Suprapubic skin (tissue), 4 donors: ENCODE data around the gene SLC16A8. TPM values are rescaled to one million over a fixed set of nuclear protein-coding genes. Genes with fewer than 3 reads are reported as not detected.
"Not testable (repeated sequence)": the region's sequence is repeated elsewhere in the genome, so short reads cannot be mapped to it uniquely, and the experiment has no call there.

Source experiments
- DNase-seq, 2 donors: peaks; one replicate each; pipeline ENCODE4 v3.0.0-alpha.2; 2019; ENCODE audit warnings: low spot score in 2 of 2
- H3K27ac ChIP-seq: fragments of 200-600 bp; sonication (generic); one replicate; pipeline ENCODE4 v1.5.1; 2019
- H3K27me3 ChIP-seq: fragments of 200-600 bp; sonication (generic); one replicate; pipeline ENCODE4 v1.5.1; 2019
- H3K36me3 ChIP-seq: fragments of 200-600 bp; sonication (generic); one replicate; pipeline ENCODE4 v1.5.1; 2019
- H3K4me1 ChIP-seq: fragments of 200-600 bp; sonication (generic); one replicate; pipeline ENCODE4 v1.5.1; 2019
- H3K4me3 ChIP-seq: fragments of 200-600 bp; sonication (generic); one replicate; pipeline ENCODE4 v1.5.1; 2019; ENCODE audit warnings: mild to moderate bottlenecking
- H3K9me3 ChIP-seq: fragments of 200-600 bp; sonication (generic); one replicate; pipeline ENCODE4 v1.5.1; 2019
- CTCF ChIP-seq, 2 donors: fragments of 200-600 bp in 1 of 2; fragments of 450-650 bp in 1 of 2; sonication (generic) in 1 of 2; IDR thresholded peaks; one replicate each; pipeline ENCODE4 v1.5.1; 2016 to 2019; ENCODE audit warnings: antibody characterized with exemption in 2 of 2, mild to moderate bottlenecking in 1 of 2, moderate library complexity in 1 of 2
- EP300 ChIP-seq: sonication (generic); formaldehyde crosslinking; IDR thresholded peaks from one replicate; pipeline ENCODE4 v1.6.1; 2017; ENCODE audit warnings: antibody characterized with exemption
- POLR2A ChIP-seq, 2 donors: fragments of 450-650 bp; IDR thresholded peaks; one replicate each; pipeline ENCODE4 v1.6.1; 2017; ENCODE audit warnings: antibody characterized with exemption in 2 of 2, mild to moderate bottlenecking in 2 of 2, moderate library complexity in 2 of 2
- POLR2AphosphoS5 ChIP-seq, 3 donors: sonication (generic); formaldehyde crosslinking; IDR thresholded peaks; one replicate each; pipeline ENCODE4 v1.6.1; 2017; ENCODE audit warnings: antibody characterized with exemption in 3 of 3
- WGBS: methylation state at CpG from one replicate; pipeline ENCODE4 v1.1.5; 2018; 5-methylcytosine and 5-hydroxymethylcytosine counted together
- total RNA-seq, 4 donors: library from RNA; depleted of rRNA; stranded (reverse); fragments of >200 nt; gene quantifications; one replicate each; pipeline ENCODE4 v1.1.0, GENCODE V29; 2016

The SLC16A8 gene
- total RNA-seq, 4 donors from 2014 or later, result not detected

GRCh38 chr22:38125751-38126201, 41.8 kb upstream of the SLC16A8 start:
- TF ChIP-seq POLR2AphosphoS5 (IDR thresholded peaks at IDR 0.05) (no peak), CTCF (IDR thresholded peaks at IDR 0.05) (no peak), EP300 (no peak), POLR2A (IDR thresholded peaks at IDR 0.05) (no peak)
- Histone ChIP-seq H3K9me3 (no peaks in the 10 kb centered on the region), H3K27me3 (no peaks in the 10 kb centered on the region), H3K4me1 (peaks cover 37% of the 10 kb centered on the region), H3K4me3 (no peak overlapping the region), H3K27ac (no peak overlapping the region), H3K36me3 (peaks cover 20% of the 10 kb centered on the region)
- 30% methylated on average over 5 of the region's 11 CpGs for WGBS
- no peak for DNase-seq

GRCh38 chr22:38125038-38125610, 41.1 kb upstream of the SLC16A8 start:
- Histone ChIP-seq H3K27ac (no peak overlapping the region), H3K36me3 (peaks cover 20% of the 10 kb centered on the region), H3K27me3 (no peaks in the 10 kb centered on the region), H3K4me1 (peaks cover 43% of the 10 kb centered on the region), H3K4me3 (no peak overlapping the region), H3K9me3 (no peaks in the 10 kb centered on the region)
- DNase-seq, result no peak
- TF ChIP-seq CTCF (IDR thresholded peaks at IDR 0.05) (no peak), POLR2AphosphoS5 (IDR thresholded peaks at IDR 0.05) (no peak), POLR2A (IDR thresholded peaks at IDR 0.05) (no peak), EP300 (no peak)
- WGBS, result 77% methylated on average over 11 of the region's 14 CpGs

GRCh38 chr22:38124236-38124974, 40.4 kb upstream of the SLC16A8 start:
- H3K36me3 ChIP-seq, result peaks cover 15% of the 10 kb centered on the region
- peaks cover 47% of the 10 kb centered on the region for H3K4me1 ChIP-seq
- no peaks in the 10 kb centered on the region for H3K9me3 ChIP-seq
- DNase-seq, result no peak
- H3K4me3 ChIP-seq, result no peak overlapping the region
- WGBS, result 80% methylated on average over 18 of the region's 21 CpGs
- TF ChIP-seq CTCF (IDR thresholded peaks at IDR 0.05) (no peak), POLR2AphosphoS5 (IDR thresholded peaks at IDR 0.05) (no peak), POLR2A (IDR thresholded peaks at IDR 0.05) (no peak), EP300 (no peak)
- H3K27me3 ChIP-seq, result no peaks in the 10 kb centered on the region
- H3K27ac ChIP-seq, result no peak overlapping the region

- H3K4me1 ChIP-seq, result peaks cover 47% of the 10 kb centered on the region
- H3K27me3 ChIP-seq, result no peaks in the 10 kb centered on the region
- H3K27ac ChIP-seq, result no peak overlapping the region
- DNase-seq, result no peak
- H3K4me3 ChIP-seq, result no peak overlapping the region
- no peaks in the 10 kb centered on the region for H3K9me3 ChIP-seq
- 48% methylated on average over 6 of the region's 6 CpGs for WGBS
- peaks cover under 1% of the 10 kb centered on the region for H3K36me3 ChIP-seq
- TF ChIP-seq POLR2A (IDR thresholded peaks at IDR 0.05) (no peak), EP300 (no peak), CTCF (IDR thresholded peaks at IDR 0.05) (no peak), POLR2AphosphoS5 (IDR thresholded peaks at IDR 0.05) (no peak)
Observed at GRCh38 chr22:38122616-38123015, 38.6 kb upstream of the SLC16A8 start.

GRCh38 chr22:38120359-38121110, 36.6 kb upstream of the SLC16A8 start:
- Histone ChIP-seq H3K36me3 (no peaks in the 10 kb centered on the region), H3K4me1 (peaks cover 35% of the 10 kb centered on the region), H3K27ac (no peak overlapping the region), H3K4me3 (no peak overlapping the region), H3K9me3 (no peaks in the 10 kb centered on the region), H3K27me3 (no peaks in the 10 kb centered on the region)
- WGBS, result 51% methylated on average over 22 of the region's 28 CpGs
- no peak for DNase-seq
- TF ChIP-seq POLR2A (IDR thresholded peaks at IDR 0.05), result no peak
- no peak for TF ChIP-seq POLR2AphosphoS5 (IDR thresholded peaks at IDR 0.05)

GRCh38 chr22:38118747-38119146, 34.8 kb upstream of the SLC16A8 start:
- not testable (repeated sequence) for H3K36me3 ChIP-seq, H3K9me3 ChIP-seq, H3K4me3 ChIP-seq, H3K27me3 ChIP-seq, DNase-seq, H3K27ac ChIP-seq
- H3K4me1 ChIP-seq, result peaks cover 26% of the 10 kb centered on the region
- WGBS, result 96% methylated on average over 2 of the region's 2 CpGs
